Peyer's patch (tissue), 4 donors: ENCODE measurements around the gene DST.

Experiments used
- POLR2A ChIP-seq, 2 donors: fragments of 450-650 bp; IDR thresholded peaks; one replicate each; pipeline ENCODE4 v1.5.1; 2017; ENCODE audit warnings: antibody characterized with exemption in 2 of 2, mild to moderate bottlenecking in 2 of 2, moderate library complexity in 2 of 2
- TF ChIP-seq, protein P1 (sequence below), 6 experiments: fragments of 450-650 bp in 4 of 6; fragments of 200-600 bp in 2 of 6; sonication (generic) in 1 of 6; IDR thresholded peaks; one replicate each; pipeline ENCODE4 v1.5.1; 2017 to 2019; ENCODE audit warnings: antibody characterized with exemption in 6 of 6, mild to moderate bottlenecking in 3 of 6, moderate library complexity in 1 of 6

DNA sequence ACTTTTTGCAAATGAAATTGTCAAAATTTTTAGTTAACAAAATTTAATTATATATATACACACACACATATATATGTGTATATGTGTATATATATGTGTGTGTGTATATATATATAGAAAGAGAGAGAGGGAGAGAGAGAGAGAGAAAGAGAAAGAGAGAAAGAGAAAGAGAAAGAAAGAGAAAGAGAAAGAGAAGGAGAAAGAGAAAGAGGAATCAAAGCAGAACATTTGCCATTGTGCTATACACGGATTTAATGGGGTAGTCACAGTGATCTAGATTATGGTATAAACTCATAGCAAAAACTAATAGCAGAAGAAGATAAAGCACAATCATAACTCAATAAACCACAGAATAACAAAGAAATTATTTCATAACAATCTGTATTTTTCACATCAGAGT is 126.7 kb downstream of the DST start:
- TF ChIP-seq, protein P1, sequence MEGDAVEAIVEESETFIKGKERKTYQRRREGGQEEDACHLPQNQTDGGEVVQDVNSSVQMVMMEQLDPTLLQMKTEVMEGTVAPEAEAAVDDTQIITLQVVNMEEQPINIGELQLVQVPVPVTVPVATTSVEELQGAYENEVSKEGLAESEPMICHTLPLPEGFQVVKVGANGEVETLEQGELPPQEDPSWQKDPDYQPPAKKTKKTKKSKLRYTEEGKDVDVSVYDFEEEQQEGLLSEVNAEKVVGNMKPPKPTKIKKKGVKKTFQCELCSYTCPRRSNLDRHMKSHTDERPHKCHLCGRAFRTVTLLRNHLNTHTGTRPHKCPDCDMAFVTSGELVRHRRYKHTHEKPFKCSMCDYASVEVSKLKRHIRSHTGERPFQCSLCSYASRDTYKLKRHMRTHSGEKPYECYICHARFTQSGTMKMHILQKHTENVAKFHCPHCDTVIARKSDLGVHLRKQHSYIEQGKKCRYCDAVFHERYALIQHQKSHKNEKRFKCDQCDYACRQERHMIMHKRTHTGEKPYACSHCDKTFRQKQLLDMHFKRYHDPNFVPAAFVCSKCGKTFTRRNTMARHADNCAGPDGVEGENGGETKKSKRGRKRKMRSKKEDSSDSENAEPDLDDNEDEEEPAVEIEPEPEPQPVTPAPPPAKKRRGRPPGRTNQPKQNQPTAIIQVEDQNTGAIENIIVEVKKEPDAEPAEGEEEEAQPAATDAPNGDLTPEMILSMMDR (IDR thresholded peaks at IDR 0.05), result no peak
- TF ChIP-seq POLR2A (IDR thresholded peaks at IDR 0.05), result no peak
